Stimulated activated naive B cell treated with anti-CD40 and anti-IgM and Interleukin-4, amounts not matched to agents 10 μg/mL and 1 μg/mL and 100 μg/mL, for 72 hours (primary cell): Measurements from ENCODE around the gene CARD16.

Source experiments
- ATAC-seq, 2 donors: fragments of 150-1000 bp; cut with Tn5 transposase; replicated peaks; 2 replicates each; pipeline ENCODE4 v1.10.0; 2021; ENCODE audit warnings: moderate library complexity in 1 of 2
- DNase-seq: peaks from one replicate; pipeline ENCODE4 v3.0.0; 2021
- H3K27ac Mint-ChIP-seq: one replicate; pipeline ENCODE4 v1.8.0; 2022; ENCODE audit warnings: mild to moderate bottlenecking, mixed read lengths
- H3K27me3 Mint-ChIP-seq, 2 donors: one replicate each; pipeline ENCODE4 v1.8.0; 2022; ENCODE audit warnings: mixed read lengths in 2 of 2
- H3K36me3 Mint-ChIP-seq, 2 donors: one replicate each; pipeline ENCODE4 v1.8.0; 2022; ENCODE audit warnings: mixed read lengths in 2 of 2, mild to moderate bottlenecking in 1 of 2
- H3K4me1 Mint-ChIP-seq, 2 donors: one replicate each; pipeline ENCODE4 v1.8.0; 2022; ENCODE audit warnings: mixed read lengths in 2 of 2, mild to moderate bottlenecking in 1 of 2
- H3K4me3 Mint-ChIP-seq, 2 donors: one replicate each; pipeline ENCODE4 v1.8.0; 2022; ENCODE audit warnings: mild to moderate bottlenecking in 2 of 2, mixed read lengths in 2 of 2, moderate library complexity in 1 of 2
- H3K9me3 Mint-ChIP-seq, 2 donors: one replicate each; pipeline ENCODE4 v1.8.0; 2022; ENCODE audit warnings: mixed read lengths in 2 of 2, mild to moderate bottlenecking in 1 of 2

CARD16 gene

DNA sequence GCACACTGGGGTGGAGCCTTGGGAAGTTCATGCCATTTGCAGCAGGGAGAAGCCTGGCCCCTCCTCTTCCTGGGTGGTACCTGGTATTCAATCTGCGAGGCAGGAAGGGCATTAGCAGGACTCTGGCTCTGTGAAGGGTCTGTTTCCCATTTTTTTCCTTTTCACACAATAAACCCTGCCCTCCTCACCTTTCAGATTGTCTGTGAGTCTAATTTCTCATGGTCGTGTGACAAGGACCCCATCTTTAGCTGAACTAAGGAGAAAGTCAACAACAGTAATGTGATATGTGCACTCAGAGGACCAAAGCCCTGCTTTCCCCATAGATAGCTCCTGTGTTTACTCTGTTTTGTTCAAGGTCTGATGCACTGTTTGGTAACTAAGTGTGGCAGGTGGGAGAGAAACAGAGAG, 50.1 kb downstream of the CARD16 start:
- DNase-seq (no peak), ATAC-seq (no peak)
- no peak overlapping the region for H3K4me3 Mint-ChIP-seq
- H3K36me3 Mint-ChIP-seq: no peaks in the 10 kb centered on the region
- peaks cover 0 to 6% of the 10 kb centered on the region in 2 donors for H3K9me3 Mint-ChIP-seq
- no peaks in the 10 kb centered on the region for H3K4me1 Mint-ChIP-seq
- no peak overlapping the region for H3K27ac Mint-ChIP-seq
- H3K27me3 Mint-ChIP-seq: no peaks in the 10 kb centered on the region

DNA sequence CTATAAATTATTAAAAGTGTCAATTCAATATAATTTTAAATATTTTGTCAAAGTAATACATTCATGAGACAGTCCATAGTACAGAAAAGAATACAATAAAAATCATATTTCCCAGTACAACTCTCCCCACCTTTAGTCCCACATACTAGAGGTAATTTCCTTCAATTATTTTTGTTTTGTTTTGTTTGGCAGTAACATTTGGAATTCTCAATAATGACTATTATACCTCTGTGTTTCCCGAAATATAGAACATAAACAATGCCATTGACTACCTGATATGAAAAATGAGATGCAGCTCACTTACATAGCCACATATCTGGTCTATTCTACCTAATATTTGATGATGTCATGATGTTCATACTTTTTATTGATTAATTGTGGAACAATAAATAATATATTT, 52.4 kb downstream of the CARD16 start:
- H3K27ac Mint-ChIP-seq: no peak overlapping the region
- no peak overlapping the region for H3K4me3 Mint-ChIP-seq
- H3K27me3 Mint-ChIP-seq: peaks cover 0 to 6% of the 10 kb centered on the region in 2 donors
- no peaks in the 10 kb centered on the region for H3K4me1 Mint-ChIP-seq
- ATAC-seq (no peak), DNase-seq (no peak)
- no peaks in the 10 kb centered on the region for H3K36me3 Mint-ChIP-seq
- peaks cover 0 to 11% of the 10 kb centered on the region in 2 donors for H3K9me3 Mint-ChIP-seq

GRCh38 chr11:104991994-104992393, 53.1 kb downstream of the CARD16 start:
- no peak overlapping the region for H3K4me3 Mint-ChIP-seq
- H3K36me3 Mint-ChIP-seq: no peaks in the 10 kb centered on the region
- H3K4me1 Mint-ChIP-seq: no peaks in the 10 kb centered on the region
- DNase-seq (no peak), ATAC-seq (no peak)
- peaks cover 0 to 11% of the 10 kb centered on the region in 2 donors for H3K9me3 Mint-ChIP-seq
- H3K27ac Mint-ChIP-seq: no peak overlapping the region
- H3K27me3 Mint-ChIP-seq: peaks cover 0 to 6% of the 10 kb centered on the region in 2 donors
